RWPE1 (cell line): ENCODE data around the gene CHML.

Source experiments
- CTCF ChIA-PET: fragments of 350-600 bp; sonication (Branson Sonifier 250); formaldehyde crosslinking; extraction: SDS; loops from one replicate; lab custom pipeline; 2021; lab: Yijun Ruan, JAX
- POLR2A ChIA-PET: fragments of 400-600 bp; formaldehyde crosslinking; extraction: SDS; loops from one replicate; lab custom pipeline; 2020; ENCODE audit warnings: antibody characterized with exemption; ENCODE audit not compliant: low non-redundant PET; lab: Yijun Ruan, JAX
- DNase-seq: peaks from one replicate; pipeline ENCODE4 v3.0.0; 2012; ENCODE audit warnings: low spot score
- H3K27ac ChIP-seq: fragments of 450-650 bp; 2 replicates; pipeline ENCODE4 v1.5.1; 2017
- CTCF ChIP-seq: fragments of 450-650 bp; conservative IDR thresholded peaks from 2 replicates; pipeline ENCODE4 v1.5.1; 2017; ENCODE audit warnings: low read depth, mild to moderate bottlenecking

Gene CHML

GRCh38 chr1:241636291-241636690, 3.9 kb downstream of the CHML start:
- H3K27ac ChIP-seq, result no peak overlapping the region
- no peak for DNase-seq
- ChIA-PET CTCF (no interaction called here), POLR2A (no interaction called here)
- TF ChIP-seq CTCF, result no peak

- no peak for DNase-seq
- CTCF ChIA-PET, result no interaction called here
- H3K27ac ChIP-seq, result no peak overlapping the region
- POLR2A ChIA-PET, result no interaction called here
- TF ChIP-seq CTCF, result no peak
These were observed 4.5 kb downstream of the CHML start for GRCh38 chr1:241635556-241636152.

GRCh38 chr1:241632987-241633386, 7.2 kb downstream of the CHML start:
- no peak overlapping the region for H3K27ac ChIP-seq
- TF ChIP-seq CTCF, result no peak
- CTCF ChIA-PET, result interaction anchor here (0.6 kb wide), 2 partner anchors 144 to 365 kb away, joined by 3 read pairs; no protein-coding TSS in a partner anchor
- DNase-seq, result no peak
- POLR2A ChIA-PET, result no interaction called here

GRCh38 chr1:241631674-241632073, 8.5 kb downstream of the CHML start:
- CTCF ChIA-PET, result no interaction called here
- POLR2A ChIA-PET, result no interaction called here
- H3K27ac ChIP-seq, result no peak overlapping the region
- no peak for DNase-seq
- TF ChIP-seq CTCF, result no peak

GRCh38 chr1:241630899-241631298, 9.3 kb downstream of the CHML start:
- ChIA-PET CTCF (no interaction called here), POLR2A (no interaction called here)
- DNase-seq, result no peak
- H3K27ac ChIP-seq, result no peak overlapping the region
- TF ChIP-seq CTCF, result no peak

- CTCF ChIA-PET, result no interaction called here
- no peak overlapping the region for H3K27ac ChIP-seq
- no peak for DNase-seq
- no peak for TF ChIP-seq CTCF
- POLR2A ChIA-PET, result no interaction called here
These were observed 9.7 kb downstream of the CHML start for GRCh38 chr1:241630476-241630875.
